ENCODE measurements around the gene CLASP2.

Gene CLASP2

GRCh38 chr3:33629219-33629618, 88.8 kb downstream of the CLASP2 start:
- DNase-seq, result no peak

- DNase-seq, result no peak
Observed at GRCh38 chr3:33624756-33625155, 93.3 kb downstream of the CLASP2 start.

- DNase-seq, result no peak
Observed at GRCh38 chr3:33613041-33613440, 105.0 kb downstream of the CLASP2 start.

- no peak for DNase-seq
Observed at GRCh38 chr3:33612607-33613006, 105.4 kb downstream of the CLASP2 start.

DNA sequence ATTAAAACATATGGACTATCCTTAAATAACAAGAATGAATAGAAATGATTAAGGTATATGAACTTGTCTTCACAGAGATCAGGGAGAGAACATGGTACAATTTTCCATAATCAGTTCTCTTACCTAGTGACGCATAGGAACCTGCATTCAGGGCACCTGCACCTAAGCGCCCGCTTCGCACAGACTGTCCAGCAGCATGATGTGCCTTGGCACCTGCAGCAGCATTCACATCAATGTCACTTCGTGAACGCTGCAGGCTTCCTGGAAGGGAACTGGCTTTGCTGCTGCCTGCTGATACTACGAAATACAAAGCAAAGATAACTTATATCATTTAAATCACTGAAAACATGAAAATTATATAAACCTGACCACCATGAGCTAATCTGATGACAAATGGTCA, 115.2 kb downstream of the CLASP2 start:
- no peak for DNase-seq

DNA sequence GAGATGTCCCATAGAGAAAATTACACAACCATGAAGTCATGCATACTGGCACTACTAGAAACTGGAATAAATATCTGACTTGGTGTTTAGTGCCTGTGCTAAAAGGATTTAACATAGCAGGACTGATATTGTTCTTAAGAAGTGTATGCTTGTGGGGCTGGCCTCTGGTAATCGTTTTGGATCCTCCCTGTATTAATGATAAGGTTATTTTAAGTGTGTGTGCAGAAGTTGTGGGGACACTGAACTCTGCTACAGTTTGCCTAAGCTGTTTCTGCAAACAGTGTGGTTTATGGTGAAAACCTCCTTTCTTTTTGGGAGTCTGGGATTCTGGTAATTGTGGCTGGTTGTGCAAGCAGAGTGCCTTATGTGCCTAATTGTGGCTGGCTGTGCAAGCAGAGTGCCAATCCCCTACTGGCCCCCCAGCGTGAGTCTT, 120.8 kb downstream of the CLASP2 start:
- no peak for DNase-seq

GRCh38 chr3:33592999-33593398, 125.1 kb downstream of the CLASP2 start:
- no peak for DNase-seq

DNA sequence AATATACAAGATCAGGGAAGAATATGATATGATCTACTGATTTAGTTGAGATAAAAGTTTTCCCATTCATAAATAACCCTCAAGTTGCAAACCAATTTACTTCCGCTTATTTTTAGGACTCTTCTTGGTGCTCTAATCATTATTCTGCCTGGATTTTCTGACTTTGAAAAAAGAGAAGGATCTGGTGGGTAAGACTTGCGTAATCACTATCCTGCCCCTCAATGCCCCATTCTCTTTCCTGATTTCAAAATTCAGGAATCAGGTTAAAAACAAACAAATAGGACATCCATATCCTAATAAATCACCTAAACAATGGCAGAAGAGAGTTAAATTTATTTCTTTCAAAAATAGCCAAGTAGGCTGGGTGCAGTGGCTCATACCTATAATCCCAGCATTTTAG, 127.5 kb downstream of the CLASP2 start:
- DNase-seq, result no peak

DNA sequence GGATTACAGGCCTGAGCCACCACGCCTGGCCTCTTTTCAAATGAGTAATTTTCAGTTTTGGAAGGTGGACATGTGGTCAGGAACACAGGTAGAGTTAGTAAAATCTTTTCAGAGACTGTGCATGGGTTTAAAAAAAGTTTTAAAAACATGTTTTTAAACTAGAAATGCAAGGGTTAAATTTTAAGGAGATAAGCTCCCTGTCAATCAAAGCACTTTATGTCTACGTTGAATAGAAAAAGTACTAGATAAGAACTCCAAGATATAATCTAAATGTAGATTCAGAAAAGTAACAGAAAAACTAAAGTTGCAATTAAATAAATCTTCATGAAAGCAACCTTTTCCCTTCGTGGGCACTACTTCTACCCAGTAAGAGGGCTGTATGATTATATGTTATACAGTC, 131.7 kb downstream of the CLASP2 start:
- DNase-seq, result no peak

DNA sequence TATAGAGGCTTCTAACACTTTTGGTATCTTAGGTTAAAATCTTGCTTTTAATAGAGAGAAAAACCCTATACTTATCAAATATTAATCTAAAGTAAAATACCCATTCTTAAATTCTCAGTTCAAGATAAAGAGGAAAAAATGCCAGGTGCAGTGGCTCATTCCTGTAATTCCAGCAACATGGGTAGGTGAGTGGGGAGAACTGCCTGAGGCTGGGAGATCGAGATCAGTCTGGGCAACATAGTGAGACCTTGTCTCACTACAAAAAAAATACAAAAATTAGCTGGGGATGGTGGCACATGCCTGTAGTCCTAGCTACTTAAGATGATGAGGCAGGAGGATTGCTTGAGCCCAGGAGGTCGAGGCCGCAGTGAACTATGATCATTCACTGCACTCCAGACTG, 135.8 kb downstream of the CLASP2 start:
- DNase-seq, result no peak

DNA sequence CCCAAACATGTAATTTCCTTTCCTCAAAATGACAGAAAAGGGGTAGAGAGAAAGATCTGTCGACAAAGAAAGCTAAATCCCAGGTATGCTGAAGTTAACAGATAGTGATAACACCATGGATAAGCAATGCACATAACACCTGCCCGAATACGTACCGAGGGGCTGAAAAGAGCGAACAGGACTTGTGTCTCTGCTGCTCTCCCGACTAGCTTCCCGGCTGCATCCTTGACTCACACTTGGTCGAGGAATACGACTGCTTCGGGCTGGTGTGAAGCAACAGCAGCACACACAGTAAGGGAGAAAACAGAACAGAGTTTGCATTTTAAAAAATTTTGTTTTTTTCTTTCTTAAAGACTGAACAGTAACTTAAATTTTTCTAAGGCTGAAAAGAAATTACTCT, 136.4 kb downstream of the CLASP2 start:
- no peak for DNase-seq

DNA sequence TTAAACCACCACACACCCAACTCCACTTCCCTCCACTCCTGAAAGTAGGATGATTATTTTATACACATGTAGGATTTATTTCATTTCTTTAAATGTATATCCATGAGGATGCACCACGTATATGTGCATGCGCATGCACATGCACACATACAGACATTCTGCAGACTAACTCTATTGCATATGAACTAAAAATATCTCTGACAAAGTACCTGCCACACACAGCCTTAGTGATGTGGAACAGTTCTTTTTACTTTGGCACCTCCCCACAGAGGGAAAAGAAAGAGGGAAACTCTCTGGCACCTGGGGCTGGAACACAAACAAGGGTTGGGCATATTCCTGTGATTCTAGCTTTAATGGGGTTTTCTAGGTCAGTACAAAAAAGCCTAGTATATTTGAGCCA, 138.2 kb downstream of the CLASP2 start:
- DNase-seq, result no peak

- no peak for DNase-seq
Observed at GRCh38 chr3:33579178-33579510, 138.9 kb downstream of the CLASP2 start.

DNA sequence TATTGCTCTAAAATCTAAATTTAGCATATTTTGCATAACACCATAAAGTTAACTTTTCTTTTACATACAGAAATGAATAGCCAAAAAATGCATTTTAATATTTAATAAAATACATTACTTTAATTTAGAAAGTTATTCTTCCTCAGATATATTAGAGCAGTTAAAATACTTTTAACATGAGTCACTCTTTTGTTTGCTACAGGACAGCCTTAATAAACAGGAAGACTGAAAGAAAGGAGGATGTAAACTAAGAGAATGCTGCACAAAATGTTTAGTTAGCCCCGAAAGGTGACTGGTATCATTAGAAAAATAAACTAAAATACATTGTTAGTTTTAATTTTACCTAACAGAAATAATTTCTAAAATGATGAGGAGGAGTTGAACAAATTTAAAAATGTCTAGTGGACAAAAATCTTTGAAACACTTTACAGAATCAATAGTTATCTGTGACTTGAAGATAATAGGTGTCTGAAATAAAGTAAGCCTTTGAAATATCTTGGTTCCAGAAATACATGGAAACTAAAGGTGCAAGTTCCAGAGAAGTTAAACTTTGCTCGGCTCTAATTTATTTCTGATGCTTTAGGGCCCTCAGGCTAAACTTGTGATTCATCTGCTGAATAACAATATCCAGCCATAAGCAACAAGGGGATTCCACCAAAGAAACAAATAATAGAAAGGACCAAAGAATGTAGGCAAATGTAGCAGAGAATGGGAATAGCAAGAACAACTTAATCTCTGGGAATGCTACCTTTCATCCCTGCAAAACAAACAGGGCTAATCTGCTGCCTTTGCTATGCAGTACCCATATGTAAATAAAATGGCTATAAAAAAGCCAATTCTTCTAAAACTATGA, 139.5 kb downstream of the CLASP2 start:
- no peak for DNase-seq

- DNase-seq, result no peak
Observed at GRCh38 chr3:33577588-33577987, 140.5 kb downstream of the CLASP2 start.

GRCh38 chr3:33577173-33577572, 140.9 kb downstream of the CLASP2 start:
- no peak for DNase-seq

GRCh38 chr3:33575311-33575710, 142.7 kb downstream of the CLASP2 start:
- no peak for DNase-seq

DNA sequence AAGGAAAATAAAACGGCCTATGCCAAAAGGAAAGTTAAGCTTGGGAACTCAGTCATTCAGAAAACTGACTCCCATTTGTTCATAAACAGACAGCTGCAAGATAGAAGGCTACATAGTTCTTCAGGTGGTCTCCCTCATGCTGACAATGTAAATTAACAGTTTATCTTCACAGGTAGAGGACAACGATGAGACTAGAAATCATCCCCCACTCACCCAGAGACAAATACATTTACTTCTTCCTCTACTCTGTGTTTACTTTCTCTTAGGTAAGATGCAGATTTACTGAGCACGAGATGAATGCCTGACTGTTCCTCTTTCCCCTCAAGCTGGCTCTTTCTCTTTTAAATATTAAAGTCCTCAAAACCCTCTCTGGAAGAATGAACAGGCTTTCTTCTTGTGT, 160.2 kb downstream of the CLASP2 start:
- no peak for DNase-seq

DNA sequence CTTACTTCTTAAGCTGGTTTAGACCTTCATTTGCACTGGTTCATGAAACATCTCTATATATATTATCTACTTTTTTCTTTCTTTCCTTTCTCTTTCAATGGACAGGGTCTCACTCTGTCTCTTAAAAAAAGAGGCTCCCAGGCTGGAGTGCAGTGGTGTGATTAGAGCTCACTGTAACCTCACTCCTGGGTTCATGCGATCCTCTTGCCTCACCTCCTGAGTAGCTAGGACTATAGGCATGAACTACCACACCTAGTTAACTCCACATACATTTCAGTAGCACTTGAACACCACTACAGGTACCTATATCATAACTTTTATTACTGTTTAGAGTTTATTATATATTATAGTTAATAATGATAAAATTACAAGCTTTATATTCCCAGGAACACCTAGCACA, 160.8 kb downstream of the CLASP2 start:
- DNase-seq, result no peak

- no peak for DNase-seq
Observed at GRCh38 chr3:33547101-33547500, 171.0 kb downstream of the CLASP2 start.

- no peak for DNase-seq
Observed at GRCh38 chr3:33544126-33544525, 173.9 kb downstream of the CLASP2 start.

- no peak for DNase-seq
Observed at GRCh38 chr3:33543601-33544000, 174.5 kb downstream of the CLASP2 start.

DNA sequence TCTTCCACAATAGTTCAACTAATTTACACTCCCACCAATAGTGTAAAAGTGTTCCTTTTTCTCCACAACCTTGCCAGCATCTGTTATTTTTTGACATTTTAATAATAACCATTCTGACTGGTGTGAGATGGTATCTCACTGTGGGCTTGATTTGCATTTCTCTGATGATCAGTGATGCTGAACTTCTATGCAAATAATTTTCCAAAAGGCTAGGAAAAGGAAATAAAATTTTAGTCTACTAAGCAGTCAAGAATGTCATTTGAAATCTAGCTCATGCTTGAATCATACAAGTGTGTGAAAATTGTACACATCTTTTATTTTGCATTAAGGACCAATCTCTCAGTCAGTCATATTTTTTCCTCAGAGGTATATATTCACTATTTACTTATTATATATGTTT, 176.1 kb downstream of the CLASP2 start:
- no peak for DNase-seq

DNA sequence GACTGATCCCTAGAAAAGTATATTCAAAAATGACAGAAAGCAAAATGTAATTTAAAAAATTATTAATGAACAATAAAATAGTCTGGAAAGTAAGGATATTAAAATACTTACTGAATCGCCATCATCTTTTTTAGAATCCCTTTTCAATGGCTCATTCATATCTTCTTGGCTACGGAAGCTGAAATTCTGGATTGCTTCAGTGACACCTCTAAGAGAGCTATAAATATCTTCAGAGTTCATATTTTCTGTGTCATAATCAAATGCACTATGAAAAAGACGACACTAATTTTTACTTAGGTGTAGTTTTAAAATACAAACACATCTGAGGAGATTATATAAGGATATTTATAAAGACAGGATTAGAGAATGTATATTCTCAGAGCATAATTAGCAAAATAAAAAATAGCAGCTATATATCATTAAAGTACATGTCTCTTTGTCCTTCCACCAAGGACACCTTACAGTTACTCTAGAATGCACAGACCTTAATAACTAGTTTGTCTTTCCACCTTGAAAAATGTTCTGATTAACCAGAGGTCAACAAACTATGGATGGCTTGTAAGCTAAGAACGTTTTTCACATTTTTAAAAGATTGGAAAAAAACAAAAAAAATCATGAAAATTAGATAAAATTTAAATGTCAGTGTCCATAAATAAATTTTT, 179.2 kb downstream of the CLASP2 start:
- DNase-seq, result no peak

DNA sequence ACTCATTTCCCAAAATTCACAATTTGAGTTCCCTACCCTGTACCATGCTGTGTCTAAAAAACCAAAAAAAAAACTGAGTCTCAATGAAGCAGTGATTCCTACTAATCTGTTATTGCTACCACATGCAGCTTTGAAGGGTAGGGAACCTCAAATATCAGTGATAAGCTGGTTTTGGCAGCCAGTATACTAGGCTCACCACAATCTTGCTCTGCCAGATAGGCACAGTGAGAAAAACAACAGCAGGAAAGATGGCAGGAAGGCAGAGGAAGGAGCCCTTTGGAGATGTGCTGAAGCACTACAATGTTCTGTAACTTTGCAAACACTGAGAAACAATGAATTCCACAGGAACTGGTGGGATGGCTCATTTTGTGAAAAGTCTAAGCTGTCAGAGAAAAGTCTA, 180.9 kb downstream of the CLASP2 start:
- DNase-seq, result no peak

Data from NCI-H748 treated with DMSO at 0.1 percent for 48 hours (cell line).